Transverse colon (tissue), 4 donors: ENCODE results near the gene AK2. TPM values are rescaled to one million over a fixed set of nuclear protein-coding genes. Genes with fewer than 3 reads are reported as not detected.

ENCODE experiments used
- DNase-seq: peaks from one replicate; pipeline ENCODE4 v3.0.0-alpha.2; 2019
- H3K27ac ChIP-seq, 4 donors: fragments of 200-600 bp; sonication (generic); 2 replicates each; pipeline ENCODE4 v1.5.1; 2016 to 2018; ENCODE audit warnings: inconsistent platforms in 4 of 4
- H3K27me3 ChIP-seq: fragments of 200-600 bp; sonication (generic); 2 replicates; pipeline ENCODE4 v1.5.1; 2017; ENCODE audit warnings: inconsistent platforms
- H3K36me3 ChIP-seq, 4 donors: fragments of 200-600 bp; sonication (generic); 2 replicates each; pipeline ENCODE4 v1.5.1; 2017 to 2019; ENCODE audit warnings: inconsistent platforms in 4 of 4
- H3K4me1 ChIP-seq, 4 donors: fragments of 200-600 bp; sonication (generic); 2 replicates each; pipeline ENCODE4 v1.5.1; 2017 to 2020; ENCODE audit warnings: inconsistent platforms in 4 of 4
- H3K4me3 ChIP-seq, 4 donors: fragments of 200-600 bp; sonication (generic); 1 replicate in 1 of 4; 2 replicates in 3 of 4; pipeline versions ENCODE4 v1.5.1 to v1.6.1; 2017 to 2019; ENCODE audit warnings: inconsistent platforms in 4 of 4
- H3K9me3 ChIP-seq, 2 donors: fragments of 200-600 bp; sonication (generic); 2 replicates each; pipeline ENCODE4 v1.5.1; 2017 to 2019; ENCODE audit warnings: inconsistent platforms in 2 of 2
- CTCF ChIP-seq, 5 experiments: fragments of 200-600 bp in 3 of 5; fragments of 450-650 bp in 2 of 5; sonication (generic) in 3 of 5; IDR thresholded peaks; 1 replicate in 2 of 5; 2 replicates in 3 of 5; pipeline ENCODE4 v1.5.1; 2016 to 2017; ENCODE audit warnings: antibody characterized with exemption in 5 of 5, inconsistent platforms in 3 of 5, mild to moderate bottlenecking in 2 of 5, moderate library complexity in 1 of 5
- EP300 ChIP-seq: sonication (generic); formaldehyde crosslinking; IDR thresholded peaks from one replicate; pipeline ENCODE4 v1.6.1; 2017; ENCODE audit warnings: antibody characterized with exemption, low read depth
- POLR2A ChIP-seq: fragments of 450-650 bp; IDR thresholded peaks from one replicate; pipeline ENCODE4 v1.6.1; 2016; ENCODE audit warnings: antibody characterized with exemption, mild to moderate bottlenecking, moderate library complexity
- POLR2AphosphoS5 ChIP-seq, 3 donors: sonication (generic); formaldehyde crosslinking; IDR thresholded peaks; one replicate each; pipeline ENCODE4 v1.6.1; 2016; ENCODE audit warnings: antibody characterized with exemption in 3 of 3
- WGBS, 2 donors: methylation state at CpG; one replicate each; pipeline ENCODE4 v1.1.5; 2018; ENCODE audit warnings: low coverage in 1 of 2; 5-methylcytosine and 5-hydroxymethylcytosine counted together
- in situ Hi-C, 4 donors: fragments of 200-750 bp; cut with MboI; loops; one replicate each; pipeline versions ENCODE4 v1.15.0 to v1.15.1; 2017; ENCODE audit warnings: low sequenced_read_pairs in 3 of 4, low pct_ligation_motif_present in 1 of 4, low pct_unique_long_range_greater_than_20kb in 1 of 4
- intact Hi-C: fragments of 100-400 bp; cut with DNase I; formaldehyde crosslinking; loops from one replicate; pipeline ENCODE4 v1.15.1; 2023; ENCODE audit warnings: low total_unique reads
- total RNA-seq, 4 donors: library from RNA; depleted of rRNA; stranded (reverse); fragments of >200 nt; gene quantifications; one replicate each; pipeline ENCODE4 v1.1.0, GENCODE V29; 2016

The AK2 gene
- total RNA-seq, 4 donors from 2014 or later = 209 to 296 (median 211) TPM

DNA sequence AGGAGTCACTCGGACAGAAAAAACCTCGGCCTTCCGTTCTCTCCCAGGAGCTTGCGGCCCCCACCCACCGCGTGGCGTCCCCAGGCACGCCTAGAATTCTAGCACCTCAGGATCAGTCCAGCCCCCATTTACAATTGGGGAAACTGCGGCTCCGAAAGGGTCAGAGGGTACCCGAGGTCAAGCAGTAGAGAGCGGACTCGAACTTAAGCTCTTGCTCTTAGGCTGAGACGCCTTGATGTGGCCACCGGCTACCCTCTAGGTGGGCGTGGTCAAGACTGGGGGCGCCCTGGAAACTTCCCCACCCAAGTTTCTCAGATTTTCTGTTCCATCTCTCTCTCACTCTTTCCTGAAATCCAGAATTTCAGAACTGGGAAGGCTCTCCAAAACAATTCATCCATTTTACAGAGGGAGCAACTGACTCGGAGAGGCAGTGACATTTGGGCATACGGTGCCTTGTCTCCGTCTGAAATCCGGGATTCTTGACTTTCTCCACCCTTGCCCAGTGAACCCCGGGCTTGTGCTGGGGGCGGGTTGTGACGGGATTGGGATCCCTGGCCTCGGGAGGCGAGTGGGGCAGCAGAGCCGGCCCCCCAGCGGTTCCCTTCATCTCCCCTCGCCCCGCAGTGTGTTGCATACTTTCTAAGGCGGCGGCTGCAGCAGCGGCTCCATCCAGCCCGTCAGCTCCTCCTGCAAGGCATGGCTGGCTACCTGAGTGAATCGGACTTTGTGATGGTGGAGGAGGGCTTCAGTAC lies 45.0 kb upstream of the AK2 start:
- Histone ChIP-seq H3K4me1 (peaks cover 5 to 26% (median 17%) of the 10 kb centered on the region in 4 donors), H3K9me3 (no peaks in the 10 kb centered on the region), H3K27ac (peak overlapping the region; percentile 46 to 79 (median 72)), H3K27me3 (no peaks in the 10 kb centered on the region), H3K4me3 (peak overlapping the region; percentile 50 to 82 (median 62)), H3K36me3 (no peaks in the 10 kb centered on the region)
- peak; percentile 26 for DNase-seq
- intact Hi-C loops = no loop called here
- TF ChIP-seq CTCF (IDR thresholded peaks at IDR 0.05) = no peak
- no peak for TF ChIP-seq POLR2AphosphoS5 (IDR thresholded peaks at IDR 0.05)
- no peak for TF ChIP-seq EP300
- TF ChIP-seq POLR2A = no peak
- WGBS, 2 donors = 0 to 16% methylated on average over 1 to 31 of the region's 35 CpGs
- in situ Hi-C loops = no loop called here

DNA sequence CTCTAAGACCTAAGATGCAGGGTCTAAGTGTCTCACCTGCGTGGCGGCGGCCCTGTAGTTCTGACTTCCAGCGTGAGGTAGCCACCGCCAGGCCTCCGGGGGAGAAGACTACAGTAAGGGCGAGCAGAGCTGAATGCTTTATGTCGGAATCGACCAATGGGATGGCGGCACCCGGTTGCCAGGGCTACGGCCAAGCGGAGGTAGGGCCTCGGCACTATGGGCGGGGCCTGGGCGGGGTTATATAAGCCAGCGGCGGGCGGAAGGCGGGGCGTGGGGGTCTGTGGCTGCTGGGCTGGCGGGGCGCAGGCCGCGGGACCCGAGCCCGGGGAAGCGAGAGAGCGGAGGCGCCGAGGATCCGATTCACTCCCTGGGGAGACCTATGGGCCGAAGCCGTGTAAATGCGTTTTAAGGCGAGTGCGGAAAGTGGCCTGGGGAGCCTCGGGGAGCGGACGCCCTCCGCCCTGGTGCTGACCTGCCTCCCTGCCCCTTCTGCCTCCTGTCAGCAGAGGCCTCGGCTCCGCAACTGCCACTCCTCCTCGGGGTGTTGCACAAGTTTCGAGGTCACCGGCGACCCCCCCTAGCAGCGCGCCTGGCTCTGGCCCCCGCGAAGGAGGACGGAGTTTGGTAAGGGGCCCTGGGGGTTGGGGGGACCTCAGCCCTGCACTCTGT lies 44.3 kb upstream of the AK2 start, which contains the start of gene AZIN2:
Gene AZIN2, plus strand, starts transcription at position 269 of the 669 bp plus-strand sequence. CDS start 1,097 bp downstream, outside the sequence.
- 5% methylated on average over 21 of the region's 52 CpGs; no CpG with 5 or more reads in 1 of the 2 donors for WGBS, 2 donors
- no peaks in the 10 kb centered on the region for H3K36me3 ChIP-seq
- peak; percentile 98 for DNase-seq
- H3K9me3 ChIP-seq = no peaks in the 10 kb centered on the region
- intact Hi-C loops (no loop called here), in situ Hi-C loops (no loop called here)
- TF ChIP-seq POLR2A (peak; percentile 91), EP300 (no peak), POLR2AphosphoS5 (IDR thresholded peaks at IDR 0.05) (peak; percentile 85 to 92 (median 92)), CTCF (IDR thresholded peaks at IDR 0.05) (peak in 2 of 5 experiments; percentile 30 to 42)
- peak within 1 kb of the TSS; percentile 46 to 79 (median 72) for H3K27ac ChIP-seq
- H3K27me3 ChIP-seq = no peaks in the 10 kb centered on the region
- H3K4me3 ChIP-seq = peak within 1 kb of the TSS; percentile 50 to 82 (median 62)
- H3K4me1 ChIP-seq = peaks cover 5 to 26% (median 17%) of the 10 kb centered on the region in 4 donors

DNA sequence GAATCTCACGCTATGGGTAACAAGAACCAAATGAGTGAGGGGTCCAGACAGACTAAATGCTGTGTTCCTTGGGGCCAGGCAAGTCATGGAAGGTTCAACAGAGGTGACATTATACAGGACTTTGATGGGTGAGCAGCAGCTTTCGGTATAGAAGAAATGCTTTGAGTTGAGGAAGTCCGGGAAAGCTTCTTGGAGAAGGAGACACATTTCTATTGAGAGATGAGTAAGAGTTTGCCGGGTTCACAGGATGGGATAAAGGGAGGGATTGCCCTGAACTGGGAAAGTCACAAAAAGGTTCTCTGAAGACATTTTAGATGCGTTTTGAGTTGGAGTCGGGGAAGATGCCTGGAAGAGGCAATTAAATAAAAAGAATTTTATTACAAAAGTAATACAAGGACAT lies 43.7 kb upstream of the AK2 start:
- Histone ChIP-seq H3K4me1 (peaks cover 5 to 26% (median 17%) of the 10 kb centered on the region in 4 donors), H3K27ac (peak overlapping the region in 3 of 4 donors; percentile 70 to 79 (median 73)), H3K4me3 (peak overlapping the region in 3 of 4 donors; percentile 50 to 82 (median 74)), H3K27me3 (no peaks in the 10 kb centered on the region), H3K36me3 (no peaks in the 10 kb centered on the region), H3K9me3 (no peaks in the 10 kb centered on the region)
- no peak for DNase-seq
- in situ Hi-C loops (no loop called here), intact Hi-C loops (no loop called here)
- TF ChIP-seq POLR2A (no peak), EP300 (no peak), POLR2AphosphoS5 (IDR thresholded peaks at IDR 0.05) (no peak), CTCF (IDR thresholded peaks at IDR 0.05) (no peak)
- WGBS, 2 donors = 39 to 51% methylated on average over 6 of the region's 6 CpGs

GRCh38 chr1:33078030-33078591 lies 41.4 kb upstream of the AK2 start:
- Histone ChIP-seq H3K4me3 (no peak overlapping the region), H3K9me3 (no peaks in the 10 kb centered on the region), H3K27me3 (no peaks in the 10 kb centered on the region), H3K4me1 (peaks cover 5 to 26% (median 17%) of the 10 kb centered on the region in 4 donors), H3K27ac (no peak overlapping the region), H3K36me3 (no peaks in the 10 kb centered on the region)
- no peak for DNase-seq
- TF ChIP-seq POLR2A (no peak), CTCF (IDR thresholded peaks at IDR 0.05) (no peak), EP300 (no peak), POLR2AphosphoS5 (IDR thresholded peaks at IDR 0.05) (no peak)
- WGBS, 2 donors = 57% methylated on average over 1 of the region's 1 CpG; no CpG with 5 or more reads in 1 of the 2 donors
- intact Hi-C loops = no loop called here
- in situ Hi-C loops = loop anchor here in 1 of 4 donors (10.0 kb wide), 1 partner anchor 143 kb away; no protein-coding TSS in a partner anchor
